CD8-positive, alpha-beta memory T cell (primary cell): ENCODE data around the gene SPACDR. TPM values are rescaled to one million over a fixed set of nuclear protein-coding genes. Genes with fewer than 3 reads are reported as not detected.

Experiments used
- CTCF ChIA-PET: fragments of 350-600 bp; sonication (Branson Sonifier 250); formaldehyde crosslinking; loops from one replicate; lab custom pipeline; 2021; ENCODE audit warnings: antibody characterized with exemption; lab: Charles Lee
- POLR2A ChIA-PET: fragments of 350-600 bp; sonication (Branson Sonifier 250); formaldehyde crosslinking; loops from one replicate; lab custom pipeline; 2021; ENCODE audit warnings: antibody characterized with exemption; lab: Charles Lee
- DNase-seq, 5 donors: peaks; one replicate each; pipeline versions ENCODE4 v3.0.0 to v3.0.0-alpha.2; 2020 to 2022; ENCODE audit warnings: mixed read lengths in 1 of 5
- H3K27ac ChIP-seq: one replicate; pipeline ENCODE4 v1.7.0; 2013; ENCODE audit warnings: low read depth, mild to moderate bottlenecking, low read length, moderate library complexity
- H3K27me3 ChIP-seq: 2 replicates; pipeline ENCODE4 v1.7.0; 2013; ENCODE audit warnings: low read length, mild to moderate bottlenecking; ENCODE audit not compliant: insufficient read depth, poor library complexity, severe bottlenecking
- H3K36me3 ChIP-seq: 2 replicates; pipeline ENCODE4 v1.7.0; 2013; ENCODE audit warnings: mild to moderate bottlenecking, low read length, moderate library complexity; ENCODE audit not compliant: insufficient read depth
- H3K4me1 ChIP-seq: 2 replicates; pipeline ENCODE4 v1.7.0; 2013; ENCODE audit warnings: mild to moderate bottlenecking, low read length, moderate library complexity; ENCODE audit not compliant: insufficient read depth
- H3K4me3 ChIP-seq: 2 replicates; pipeline ENCODE4 v1.7.0; 2013; ENCODE audit warnings: mild to moderate bottlenecking, low read length
- H3K9me3 ChIP-seq: 2 replicates; pipeline ENCODE4 v1.7.0; 2013; ENCODE audit warnings: mild to moderate bottlenecking, low read length
- H3K27ac Mint-ChIP-seq, 8 donors: one replicate each; pipeline ENCODE4 v1.8.0; 2020 to 2021; ENCODE audit warnings: mixed read lengths in 8 of 8, mild to moderate bottlenecking in 6 of 8, inconsistent platforms in 3 of 8, moderate library complexity in 3 of 8
- H3K27me3 Mint-ChIP-seq, 2 donors: one replicate each; pipeline ENCODE4 v1.8.0; 2020 to 2021; ENCODE audit warnings: mixed read lengths in 2 of 2, mild to moderate bottlenecking in 1 of 2, moderate library complexity in 1 of 2
- H3K36me3 Mint-ChIP-seq, 3 donors: one replicate each; pipeline ENCODE4 v1.8.0; 2020 to 2021; ENCODE audit warnings: mixed read lengths in 3 of 3, inconsistent platforms in 1 of 3, mild to moderate bottlenecking in 1 of 3
- H3K4me1 Mint-ChIP-seq, 3 donors: one replicate each; pipeline ENCODE4 v1.8.0; 2020 to 2021; ENCODE audit warnings: mixed read lengths in 3 of 3, inconsistent platforms in 1 of 3, mild to moderate bottlenecking in 1 of 3
- H3K4me3 Mint-ChIP-seq, 7 donors: one replicate each; pipeline ENCODE4 v1.8.0; 2020 to 2021; ENCODE audit warnings: mixed read lengths in 7 of 7, mild to moderate bottlenecking in 6 of 7, moderate library complexity in 4 of 7, inconsistent platforms in 2 of 7
- H3K9me3 Mint-ChIP-seq, 5 donors: one replicate each; pipeline ENCODE4 v1.8.0; 2020 to 2022; ENCODE audit warnings: mixed read lengths in 5 of 5, mild to moderate bottlenecking in 3 of 5, moderate library complexity in 2 of 5, inconsistent platforms in 1 of 5
- polyA plus RNA-seq: library from polyadenylated mRNA; unstranded; fragments of 300-500 nt; fragmentation: Illumina TruSeq; gene quantifications from one replicate; pipeline ENCODE4 v1.2.3, GENCODE V29; 2021
- total RNA-seq, 2 experiments: library from RNA; stranded (reverse); gene quantifications; one replicate each; pipeline ENCODE4 v1.2.3, GENCODE V29; 2021

The SPACDR gene
- total and polyA plus RNA-seq, 3 experiments from 2014 or later: 0.56 to 1.7 (median 1.00) TPM

DNA sequence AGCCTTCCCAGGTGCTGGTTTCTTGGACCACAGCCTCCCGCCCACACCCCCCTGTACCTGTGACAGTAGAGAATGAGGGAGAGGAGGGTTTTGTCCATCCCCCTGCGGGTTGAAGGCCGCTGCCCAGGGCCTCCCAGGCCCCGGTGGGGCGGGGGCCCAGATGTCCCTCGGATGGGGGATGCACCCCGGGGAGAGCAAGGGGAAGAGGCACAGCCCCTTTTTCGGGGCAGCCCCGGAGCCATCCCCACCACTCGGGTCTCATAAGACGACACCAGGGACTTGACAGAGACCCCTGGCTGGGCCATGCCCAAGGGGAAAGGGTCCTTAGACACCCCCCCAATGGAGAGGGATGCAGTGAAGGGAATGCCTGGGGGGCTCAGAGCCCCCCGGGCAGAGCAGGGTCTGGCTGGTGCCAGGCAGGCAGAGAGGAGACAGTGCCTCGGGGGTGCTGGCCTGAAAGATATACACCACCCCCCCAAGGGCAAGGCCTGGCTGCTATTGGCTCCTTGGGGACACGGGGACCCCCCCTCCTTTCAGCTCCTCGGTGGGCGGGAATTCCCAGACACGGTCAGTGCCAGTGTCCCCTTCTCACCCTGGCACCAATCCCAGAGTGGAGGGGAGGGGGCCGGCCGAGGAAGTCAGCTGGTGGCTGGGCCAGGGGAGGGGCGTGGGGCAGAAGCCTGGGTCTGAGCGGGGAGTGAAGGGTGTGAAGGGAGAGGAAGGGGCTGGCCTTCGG, 3.7 kb upstream of the SPACDR start:
- H3K27ac Mint-ChIP-seq: no peak overlapping the region
- Histone ChIP-seq H3K27me3 (no peaks in the 10 kb centered on the region), H3K27ac (no peak overlapping the region), H3K4me1 (peaks cover 9% of the 10 kb centered on the region), H3K36me3 (peaks cover 14% of the 10 kb centered on the region), H3K9me3 (no peaks in the 10 kb centered on the region), H3K4me3 (no peak overlapping the region)
- H3K36me3 Mint-ChIP-seq: peaks cover 0 to 60% (median 2%) of the 10 kb centered on the region in 3 donors
- H3K4me3 Mint-ChIP-seq: no peak overlapping the region
- POLR2A ChIA-PET: interaction anchor here (2.2 kb wide), 1 partner anchor 92 kb away, joined by 13 read pairs; no protein-coding TSS in a partner anchor
- CTCF ChIA-PET: interaction anchor here (2.8 to 4.9 kb wide), 6 partner anchors 13 to 118 kb away, joined by 9 to 82 read pairs (median 20); partner anchors contain the start of genes FBXO24, LRCH4, NYAP1 and TSC22D4
- no peaks in the 10 kb centered on the region for H3K9me3 Mint-ChIP-seq
- no peaks in the 10 kb centered on the region for H3K27me3 Mint-ChIP-seq
- peaks cover 8 to 30% (median 17%) of the 10 kb centered on the region in 3 donors for H3K4me1 Mint-ChIP-seq
- DNase-seq: no peak

DNA sequence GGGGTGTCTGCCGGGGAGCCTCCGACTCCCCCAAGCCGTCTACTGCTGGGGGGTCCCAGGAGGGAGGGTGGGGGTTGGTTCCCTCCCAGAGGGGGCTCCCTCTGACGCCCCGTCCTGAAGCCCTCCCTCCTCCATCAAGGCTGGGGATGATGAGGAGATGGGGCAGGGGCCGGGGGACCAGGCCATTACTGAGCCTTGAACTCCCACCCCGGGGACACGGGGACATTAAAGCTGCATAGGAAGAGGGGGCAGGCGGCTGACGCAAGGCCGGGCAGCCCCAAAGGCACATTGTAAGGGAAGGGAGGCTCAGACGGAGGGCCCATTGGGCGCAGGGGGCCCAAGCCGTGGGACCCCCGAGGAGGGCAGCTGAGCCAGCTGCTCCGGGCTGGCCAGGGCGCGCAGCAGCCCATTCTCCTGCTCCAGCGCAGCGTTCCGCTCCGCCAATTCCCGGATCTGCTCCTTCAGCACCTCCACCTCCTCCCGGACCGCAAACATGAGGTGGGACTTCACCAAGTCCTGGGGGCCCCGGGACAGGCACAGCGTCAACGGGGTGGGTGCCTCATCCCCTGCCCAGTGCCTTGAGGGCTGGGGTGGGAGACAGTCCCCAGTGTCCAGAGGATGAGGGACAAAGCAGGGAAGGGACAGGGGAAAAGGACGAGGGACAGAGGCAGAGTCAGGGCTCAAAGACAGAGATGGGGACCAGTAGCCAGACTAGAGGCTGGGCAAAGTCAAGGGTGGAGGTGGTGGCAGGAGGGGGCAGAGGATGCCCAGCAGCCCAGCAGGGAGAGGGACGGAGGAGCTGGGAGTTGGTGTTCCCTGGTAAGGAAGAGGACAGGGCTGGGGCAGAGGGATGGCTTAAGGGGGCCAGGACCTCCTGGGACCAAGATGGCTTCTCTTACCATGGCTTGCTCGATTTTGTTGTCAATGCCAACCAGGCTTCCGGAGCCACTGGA, 2.9 kb upstream of the SPACDR start:
- Mint-ChIP-seq H3K9me3 (no peaks in the 10 kb centered on the region), H3K36me3 (peaks cover 0 to 57% (median 2%) of the 10 kb centered on the region in 3 donors), H3K4me1 (peaks cover 8 to 26% (median 15%) of the 10 kb centered on the region in 3 donors), H3K27me3 (no peaks in the 10 kb centered on the region), H3K27ac (no peak overlapping the region), H3K4me3 (no peak overlapping the region)
- Histone ChIP-seq H3K27ac (no peak overlapping the region), H3K36me3 (peaks cover 14% of the 10 kb centered on the region), H3K9me3 (no peaks in the 10 kb centered on the region), H3K4me3 (no peak overlapping the region), H3K4me1 (peaks cover 7% of the 10 kb centered on the region), H3K27me3 (no peaks in the 10 kb centered on the region)
- ChIA-PET POLR2A (no interaction called here), CTCF (interaction anchor here (2.3 to 4.9 kb wide), 3 partner anchors 13 to 93 kb away, joined by 14 to 82 read pairs (median 36); partner anchors contain the start of genes NYAP1 and TSC22D4)
- no peak for DNase-seq

DNA sequence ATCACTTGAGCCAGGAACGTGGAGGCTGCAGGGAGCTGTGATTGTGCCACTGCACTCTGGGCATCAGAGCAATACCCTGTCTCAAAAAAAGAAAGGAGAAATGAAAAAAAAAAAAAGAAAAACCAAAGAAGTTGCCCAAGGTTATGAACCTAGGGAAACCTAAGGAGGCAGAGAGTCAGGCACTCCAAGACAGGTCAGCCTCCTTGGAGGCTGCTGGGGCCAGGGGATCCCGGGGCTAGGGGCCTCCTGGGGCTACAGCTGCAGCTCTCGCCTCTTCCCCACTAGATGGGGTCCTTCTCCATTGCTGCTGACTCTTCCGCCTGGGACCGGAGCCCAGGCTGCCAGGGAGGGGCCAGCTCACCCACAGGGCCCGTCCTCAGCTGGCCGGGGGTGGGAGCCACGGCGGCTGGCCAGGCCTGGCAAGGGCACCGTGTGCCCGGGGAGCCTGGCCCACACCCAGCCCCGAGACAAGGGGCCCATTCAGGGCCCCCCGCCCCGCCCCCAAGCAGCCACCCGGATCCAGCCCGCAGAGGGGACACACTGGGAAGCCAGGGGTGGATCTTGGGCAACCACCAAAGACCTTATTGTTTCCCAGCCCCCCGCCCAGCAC, 1.7 kb upstream of the SPACDR start:
- Mint-ChIP-seq H3K27me3 (no peaks in the 10 kb centered on the region), H3K4me3 (no peak overlapping the region), H3K36me3 (peaks cover 0 to 59% (median 3%) of the 10 kb centered on the region in 3 donors), H3K27ac (peak overlapping the region in 3 of 8 donors; percentile 35 to 83 (median 47)), H3K9me3 (no peaks in the 10 kb centered on the region), H3K4me1 (peaks cover 6 to 22% (median 14%) of the 10 kb centered on the region in 3 donors)
- ChIA-PET CTCF (interaction anchor here (0.7 to 2.9 kb wide), 7 partner anchors 11 to 98 kb away, joined by 3 to 14 read pairs (median 4); partner anchors contain the start of gene TSC22D4), POLR2A (interaction anchor here (0.5 to 1.1 kb wide), 6 partner anchors 11 to 352 kb away, joined by 3 to 9 read pairs (median 3); partner anchors contain the start of gene TSC22D4)
- Histone ChIP-seq H3K36me3 (peaks cover 14% of the 10 kb centered on the region), H3K4me1 (peaks cover 7% of the 10 kb centered on the region), H3K27me3 (no peaks in the 10 kb centered on the region), H3K4me3 (no peak overlapping the region), H3K27ac (no peak overlapping the region), H3K9me3 (no peaks in the 10 kb centered on the region)
- no peak for DNase-seq

DNA sequence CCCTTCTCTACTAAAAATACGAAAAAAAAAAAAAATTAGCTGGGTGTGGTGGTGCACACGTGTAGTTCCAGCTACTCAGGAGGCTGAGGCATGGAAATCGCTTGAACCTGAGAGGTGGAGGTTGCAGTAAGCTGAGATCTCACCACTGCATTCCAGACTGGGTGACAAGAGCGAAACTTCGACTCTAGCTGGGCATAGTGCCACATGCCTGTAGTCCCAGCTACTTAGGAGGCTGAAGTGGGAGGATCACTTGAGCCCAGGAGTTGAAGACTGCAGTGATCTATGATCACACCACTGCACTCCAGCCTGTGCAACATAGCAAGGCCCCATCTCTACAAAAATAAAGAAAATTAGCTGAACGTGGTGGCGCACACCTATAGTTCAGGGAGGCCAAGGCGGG, 1.2 kb upstream of the SPACDR start:
- Mint-ChIP-seq H3K36me3 (peaks cover 0 to 60% (median 3%) of the 10 kb centered on the region in 3 donors), H3K27me3 (no peaks in the 10 kb centered on the region), H3K9me3 (no peaks in the 10 kb centered on the region), H3K27ac (peak overlapping the region in 3 of 8 donors; percentile 35 to 83 (median 47)), H3K4me3 (no peak overlapping the region), H3K4me1 (peaks cover 6 to 17% (median 9%) of the 10 kb centered on the region in 3 donors)
- CTCF ChIA-PET: interaction anchor here (0.7 to 2.9 kb wide), 7 partner anchors 11 to 98 kb away, joined by 3 to 14 read pairs (median 4); partner anchors contain the start of gene TSC22D4
- Histone ChIP-seq H3K4me1 (peaks cover 7% of the 10 kb centered on the region), H3K36me3 (peaks cover 14% of the 10 kb centered on the region), H3K4me3 (no peak overlapping the region), H3K27ac (no peak overlapping the region), H3K9me3 (no peaks in the 10 kb centered on the region), H3K27me3 (no peaks in the 10 kb centered on the region)
- DNase-seq: no peak
- POLR2A ChIA-PET: interaction anchor here (0.5 to 1.1 kb wide), 7 partner anchors 11 to 352 kb away, joined by 3 to 9 read pairs (median 3); partner anchors contain the start of gene TSC22D4

DNA sequence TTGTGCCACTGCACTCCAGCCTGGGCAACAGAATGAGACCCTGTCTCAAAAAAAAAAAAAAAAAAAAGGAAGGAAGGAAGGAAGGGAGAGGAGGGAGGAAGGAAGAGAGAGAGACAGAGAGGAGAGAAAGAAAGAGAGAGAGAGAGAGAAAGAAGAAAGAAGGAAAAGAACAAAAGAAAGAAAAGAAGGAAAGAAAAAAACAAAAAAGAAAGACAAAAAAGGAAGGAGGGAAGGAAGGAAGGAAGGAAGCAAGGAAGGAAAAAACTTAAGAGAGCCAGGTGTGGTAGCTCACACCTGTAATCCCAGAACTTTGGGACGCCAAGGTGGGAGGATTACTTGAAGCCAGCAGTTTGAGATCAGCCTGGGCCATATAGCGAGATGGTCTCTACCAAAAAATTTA, 731 bp upstream of the SPACDR start:
- H3K4me3 Mint-ChIP-seq: no peak overlapping the region
- POLR2A ChIA-PET: interaction anchor here (0.7 to 0.9 kb wide), 3 partner anchors 34 to 205 kb away, joined by 3 to 9 read pairs (median 3); no protein-coding TSS in a partner anchor

DNA sequence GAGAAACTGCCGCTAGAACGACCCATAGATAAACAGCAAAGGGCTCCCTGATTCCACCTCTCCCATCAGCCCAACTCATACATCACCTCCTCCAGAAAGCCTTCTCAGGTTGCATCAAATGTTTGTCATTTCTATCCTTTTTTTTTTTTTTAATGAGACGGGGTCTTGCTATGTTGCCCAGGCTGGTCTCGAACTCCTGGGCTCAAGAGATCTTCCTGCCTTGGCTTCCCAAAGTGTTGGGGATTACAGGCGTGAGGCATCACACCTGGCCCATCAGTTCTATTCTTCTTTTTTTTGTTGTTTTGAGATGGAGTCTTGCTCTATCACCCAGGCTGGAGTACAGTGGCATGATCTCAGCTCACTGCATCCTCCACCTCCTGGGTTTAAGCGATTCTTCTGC, 7.0 kb downstream of the SPACDR start:
- POLR2A ChIA-PET: no interaction called here
- H3K27ac ChIP-seq: no peak overlapping the region
- Mint-ChIP-seq H3K9me3 (no peaks in the 10 kb centered on the region), H3K27ac (peak overlapping the region in 1 of 8 donors; percentile 3), H3K36me3 (peaks cover 0 to 34% (median 7%) of the 10 kb centered on the region in 3 donors), H3K27me3 (no peaks in the 10 kb centered on the region), H3K4me3 (no peak overlapping the region), H3K4me1 (peaks cover 4 to 5% (median 5%) of the 10 kb centered on the region in 3 donors)
- H3K4me1 ChIP-seq: peaks cover 11% of the 10 kb centered on the region
- no peak overlapping the region for H3K4me3 ChIP-seq
- H3K36me3 ChIP-seq: no peaks in the 10 kb centered on the region
- DNase-seq: no peak
- CTCF ChIA-PET: interaction anchor here (0.6 to 0.9 kb wide), 2 partner anchors 20 to 360 kb away, joined by 3 read pairs; no protein-coding TSS in a partner anchor
- no peaks in the 10 kb centered on the region for H3K9me3 ChIP-seq
- H3K27me3 ChIP-seq: no peaks in the 10 kb centered on the region

More for the DNA sequence above, 731 bp upstream of the SPACDR start:
- CTCF ChIA-PET: interaction anchor here (0.7 to 2.9 kb wide), 7 partner anchors 10 to 99 kb away, joined by 3 to 14 read pairs (median 4); no protein-coding TSS in a partner anchor
- Mint-ChIP-seq H3K4me1 (peaks cover 3 to 12% (median 6%) of the 10 kb centered on the region in 3 donors), H3K9me3 (no peaks in the 10 kb centered on the region), H3K27me3 (no peaks in the 10 kb centered on the region), H3K36me3 (peaks cover 0 to 58% (median 3%) of the 10 kb centered on the region in 3 donors), H3K27ac (peak overlapping the region in 2 of 8 donors; percentile 63 to 72)
- H3K4me3 ChIP-seq: no peak overlapping the region
- no peak overlapping the region for H3K27ac ChIP-seq
- H3K9me3 ChIP-seq: no peaks in the 10 kb centered on the region
- H3K4me1 ChIP-seq: peaks cover 7% of the 10 kb centered on the region
- no peak for DNase-seq
- H3K36me3 ChIP-seq: peaks cover 14% of the 10 kb centered on the region
- H3K27me3 ChIP-seq: no peaks in the 10 kb centered on the region

- peaks cover 0 to 32% (median 5%) of the 10 kb centered on the region in 3 donors for H3K36me3 Mint-ChIP-seq
- no peaks in the 10 kb centered on the region for H3K9me3 Mint-ChIP-seq
- H3K4me1 ChIP-seq: peaks cover 11% of the 10 kb centered on the region
- no peaks in the 10 kb centered on the region for H3K36me3 ChIP-seq
- no peak for DNase-seq
- H3K27ac Mint-ChIP-seq: no peak overlapping the region
- H3K27me3 Mint-ChIP-seq: no peaks in the 10 kb centered on the region
- ChIA-PET CTCF (interaction anchor here (0.9 kb wide), 1 partner anchor 19 kb away, joined by 3 read pairs; no protein-coding TSS in a partner anchor), POLR2A (no interaction called here)
- H3K9me3 ChIP-seq: no peaks in the 10 kb centered on the region
- H3K4me3 ChIP-seq: no peak overlapping the region
- H3K27me3 ChIP-seq: no peaks in the 10 kb centered on the region
- no peak overlapping the region for H3K27ac ChIP-seq
- H3K4me3 Mint-ChIP-seq: no peak overlapping the region
- peaks cover 4 to 5% (median 5%) of the 10 kb centered on the region in 3 donors for H3K4me1 Mint-ChIP-seq
Measured at GRCh38 chr7:100456562-100456961, 7.5 kb downstream of the SPACDR start.
